ENCODE measurements around the gene PTGS1.

- TF ChIP-seq, protein P1, sequence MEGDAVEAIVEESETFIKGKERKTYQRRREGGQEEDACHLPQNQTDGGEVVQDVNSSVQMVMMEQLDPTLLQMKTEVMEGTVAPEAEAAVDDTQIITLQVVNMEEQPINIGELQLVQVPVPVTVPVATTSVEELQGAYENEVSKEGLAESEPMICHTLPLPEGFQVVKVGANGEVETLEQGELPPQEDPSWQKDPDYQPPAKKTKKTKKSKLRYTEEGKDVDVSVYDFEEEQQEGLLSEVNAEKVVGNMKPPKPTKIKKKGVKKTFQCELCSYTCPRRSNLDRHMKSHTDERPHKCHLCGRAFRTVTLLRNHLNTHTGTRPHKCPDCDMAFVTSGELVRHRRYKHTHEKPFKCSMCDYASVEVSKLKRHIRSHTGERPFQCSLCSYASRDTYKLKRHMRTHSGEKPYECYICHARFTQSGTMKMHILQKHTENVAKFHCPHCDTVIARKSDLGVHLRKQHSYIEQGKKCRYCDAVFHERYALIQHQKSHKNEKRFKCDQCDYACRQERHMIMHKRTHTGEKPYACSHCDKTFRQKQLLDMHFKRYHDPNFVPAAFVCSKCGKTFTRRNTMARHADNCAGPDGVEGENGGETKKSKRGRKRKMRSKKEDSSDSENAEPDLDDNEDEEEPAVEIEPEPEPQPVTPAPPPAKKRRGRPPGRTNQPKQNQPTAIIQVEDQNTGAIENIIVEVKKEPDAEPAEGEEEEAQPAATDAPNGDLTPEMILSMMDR (IDR thresholded peaks at IDR 0.05): no peak
- no peak for TF ChIP-seq ZFX (IDR thresholded peaks at IDR 0.05; ENCODE audit: borderline replicate concordance)
Observed at GRCh38 chr9:122398371-122398924, 27.6 kb downstream of the PTGS1 start.

Measured in 22Rv1 (cell line).